Choroid plexus epithelial cell (primary cell): ENCODE results near the gene PKD1L1.

Source experiments
- DNase-seq: peaks from one replicate; pipeline ENCODE4 v3.0.0-alpha.2; 2010; ENCODE audit warnings: low read depth
- H3K4me3 ChIP-seq: 2 replicates; pipeline ENCODE4 v1.5.1; 2011; ENCODE audit warnings: low read depth, mild to moderate bottlenecking, control low read depth, low read length, moderate library complexity
- CTCF ChIP-seq: conservative IDR thresholded peaks from 2 replicates; pipeline ENCODE4 v1.5.1; 2011; ENCODE audit warnings: low read depth, mild to moderate bottlenecking, control low read depth, inconsistent platforms, low read length, moderate library complexity

PKD1L1 gene

GRCh38 chr7:47937065-47937687 lies 11.1 kb downstream of the PKD1L1 start:
- no peak for TF ChIP-seq CTCF
- no peak overlapping the region for H3K4me3 ChIP-seq
- peak; percentile 51 for DNase-seq

- DNase-seq, result no peak
- H3K4me3 ChIP-seq, result no peak overlapping the region
- no peak for TF ChIP-seq CTCF
Observed at GRCh38 chr7:47936323-47936722, 11.9 kb downstream of the PKD1L1 start.

GRCh38 chr7:47935336-47935735 lies 12.9 kb downstream of the PKD1L1 start:
- no peak overlapping the region for H3K4me3 ChIP-seq
- no peak for DNase-seq
- TF ChIP-seq CTCF, result no peak

GRCh38 chr7:47934831-47935230 lies 13.4 kb downstream of the PKD1L1 start:
- H3K4me3 ChIP-seq, result no peak overlapping the region
- no peak for TF ChIP-seq CTCF
- no peak for DNase-seq

GRCh38 chr7:47933215-47933614 lies 15.1 kb downstream of the PKD1L1 start:
- TF ChIP-seq CTCF, result no peak
- no peak for DNase-seq

GRCh38 chr7:47932466-47933037 lies 15.7 kb downstream of the PKD1L1 start:
- DNase-seq, result no peak
- no peak for TF ChIP-seq CTCF
- no peak overlapping the region for H3K4me3 ChIP-seq

More at GRCh38 chr7:47933215-47933614, 15.1 kb downstream of the PKD1L1 start:
- H3K4me3 ChIP-seq, result no peak overlapping the region

- peak; percentile 55 for DNase-seq
- H3K4me3 ChIP-seq, result no peak overlapping the region
- no peak for TF ChIP-seq CTCF
Observed at GRCh38 chr7:47932016-47932415, 16.2 kb downstream of the PKD1L1 start.
